ENCODE measurements around the gene ITGA2B.
"Not testable (repeated sequence)": the region's sequence is repeated elsewhere in the genome, so short reads cannot be mapped to it uniquely, and the experiment has no call there.

The ITGA2B gene

DNA sequence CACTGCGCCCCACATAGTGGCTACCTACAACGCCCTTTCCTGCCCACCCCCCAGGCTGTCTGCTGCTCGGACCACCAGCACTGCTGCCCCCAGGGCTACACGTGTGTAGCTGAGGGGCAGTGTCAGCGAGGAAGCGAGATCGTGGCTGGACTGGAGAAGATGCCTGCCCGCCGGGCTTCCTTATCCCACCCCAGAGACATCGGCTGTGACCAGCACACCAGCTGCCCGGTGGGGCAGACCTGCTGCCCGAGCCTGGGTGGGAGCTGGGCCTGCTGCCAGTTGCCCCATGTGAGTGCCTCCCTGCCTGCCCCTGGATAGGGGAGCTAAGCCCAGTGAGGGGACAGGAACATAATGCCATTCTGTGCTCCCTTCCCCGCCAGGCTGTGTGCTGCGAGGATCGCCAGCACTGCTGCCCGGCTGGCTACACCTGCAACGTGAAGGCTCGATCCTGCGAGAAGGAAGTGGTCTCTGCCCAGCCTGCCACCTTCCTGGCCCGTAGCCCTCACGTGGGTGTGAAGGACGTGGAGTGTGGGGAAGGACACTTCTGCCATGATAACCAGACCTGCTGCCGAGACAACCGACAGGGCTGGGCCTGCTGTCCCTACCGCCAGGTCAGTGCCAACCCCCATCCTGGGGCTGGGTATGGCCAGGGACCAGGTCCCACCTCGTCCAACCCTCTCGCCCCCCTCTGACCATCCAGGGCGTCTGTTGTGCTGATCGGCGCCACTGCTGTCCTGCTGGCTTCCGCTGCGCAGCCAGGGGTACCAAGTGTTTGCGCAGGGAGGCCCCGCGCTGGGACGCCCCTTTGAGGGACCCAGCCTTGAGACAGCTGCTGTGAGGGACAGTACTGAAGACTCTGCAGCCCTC, 37.3 kb downstream of the ITGA2B start:
- DNase-seq = no peak

DNA sequence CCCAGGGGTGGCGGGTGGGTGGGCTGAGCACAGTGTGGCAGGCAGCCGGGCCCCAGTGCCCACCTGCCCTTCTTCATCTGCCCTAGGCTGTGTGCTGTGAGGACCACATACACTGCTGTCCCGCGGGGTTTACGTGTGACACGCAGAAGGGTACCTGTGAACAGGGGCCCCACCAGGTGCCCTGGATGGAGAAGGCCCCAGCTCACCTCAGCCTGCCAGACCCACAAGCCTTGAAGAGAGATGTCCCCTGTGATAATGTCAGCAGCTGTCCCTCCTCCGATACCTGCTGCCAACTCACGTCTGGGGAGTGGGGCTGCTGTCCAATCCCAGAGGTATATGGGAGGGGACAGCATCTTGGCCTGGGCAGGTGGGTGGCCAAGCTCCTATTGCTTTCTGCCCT, 38.0 kb downstream of the ITGA2B start:
- no peak for DNase-seq

DNA sequence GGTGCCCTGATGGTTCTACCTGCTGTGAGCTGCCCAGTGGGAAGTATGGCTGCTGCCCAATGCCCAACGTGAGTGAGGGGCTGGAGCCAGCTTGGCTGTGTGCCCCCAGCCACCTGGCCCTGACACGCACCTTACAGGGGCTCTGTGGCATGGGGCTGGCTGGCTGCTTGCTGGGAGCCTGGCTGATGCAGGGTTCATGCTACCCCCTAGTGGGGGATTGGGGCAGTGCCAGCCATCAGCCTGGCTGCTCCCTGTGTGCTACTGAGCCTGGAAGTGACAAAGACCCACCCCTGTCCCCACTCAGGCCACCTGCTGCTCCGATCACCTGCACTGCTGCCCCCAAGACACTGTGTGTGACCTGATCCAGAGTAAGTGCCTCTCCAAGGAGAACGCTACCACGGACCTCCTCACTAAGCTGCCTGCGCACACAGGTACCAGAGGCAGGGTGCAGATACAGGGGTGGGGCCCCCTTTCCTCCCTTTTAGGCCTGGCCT, 38.7 kb downstream of the ITGA2B start:
- peak; percentile 49 for DNase-seq

DNA sequence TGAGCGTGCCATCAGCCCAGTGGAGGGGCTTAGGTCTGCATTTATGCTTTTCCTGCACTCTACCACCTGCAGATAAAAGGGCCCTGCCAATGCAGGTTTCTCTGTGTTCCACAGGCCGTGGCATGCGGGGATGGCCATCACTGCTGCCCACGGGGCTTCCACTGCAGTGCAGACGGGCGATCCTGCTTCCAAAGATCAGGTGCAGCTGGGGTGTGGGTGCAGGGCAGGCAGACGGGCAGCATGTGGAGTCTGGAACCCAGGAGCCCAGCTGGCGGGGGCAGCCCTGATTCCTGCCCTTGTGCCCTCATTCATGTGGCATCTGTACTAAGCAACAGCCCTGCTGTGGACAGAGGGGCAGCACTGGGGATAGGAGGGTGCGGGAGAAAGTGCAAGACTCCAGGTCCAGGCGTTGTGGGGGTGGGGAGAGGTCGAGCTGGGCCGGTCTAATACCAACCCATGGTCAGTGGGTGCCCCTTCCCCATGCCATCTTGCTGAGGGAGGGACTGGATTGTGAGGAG, 39.8 kb downstream of the ITGA2B start:
- no peak for DNase-seq

DNA sequence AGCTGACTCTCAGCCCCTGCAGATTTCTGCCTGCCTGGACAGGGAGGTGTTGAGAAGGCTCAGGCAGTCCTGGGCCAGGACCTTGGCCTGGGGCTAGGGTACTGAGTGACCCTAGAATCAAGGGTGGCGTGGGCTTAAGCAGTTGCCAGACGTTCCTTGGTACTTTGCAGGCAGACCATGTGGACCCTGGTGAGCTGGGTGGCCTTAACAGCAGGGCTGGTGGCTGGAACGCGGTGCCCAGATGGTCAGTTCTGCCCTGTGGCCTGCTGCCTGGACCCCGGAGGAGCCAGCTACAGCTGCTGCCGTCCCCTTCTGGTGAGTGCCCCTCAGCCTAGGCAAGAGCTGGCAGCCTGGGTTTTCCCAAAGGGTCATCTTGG, 40.5 kb downstream of the ITGA2B start:
- no peak for DNase-seq

DNA sequence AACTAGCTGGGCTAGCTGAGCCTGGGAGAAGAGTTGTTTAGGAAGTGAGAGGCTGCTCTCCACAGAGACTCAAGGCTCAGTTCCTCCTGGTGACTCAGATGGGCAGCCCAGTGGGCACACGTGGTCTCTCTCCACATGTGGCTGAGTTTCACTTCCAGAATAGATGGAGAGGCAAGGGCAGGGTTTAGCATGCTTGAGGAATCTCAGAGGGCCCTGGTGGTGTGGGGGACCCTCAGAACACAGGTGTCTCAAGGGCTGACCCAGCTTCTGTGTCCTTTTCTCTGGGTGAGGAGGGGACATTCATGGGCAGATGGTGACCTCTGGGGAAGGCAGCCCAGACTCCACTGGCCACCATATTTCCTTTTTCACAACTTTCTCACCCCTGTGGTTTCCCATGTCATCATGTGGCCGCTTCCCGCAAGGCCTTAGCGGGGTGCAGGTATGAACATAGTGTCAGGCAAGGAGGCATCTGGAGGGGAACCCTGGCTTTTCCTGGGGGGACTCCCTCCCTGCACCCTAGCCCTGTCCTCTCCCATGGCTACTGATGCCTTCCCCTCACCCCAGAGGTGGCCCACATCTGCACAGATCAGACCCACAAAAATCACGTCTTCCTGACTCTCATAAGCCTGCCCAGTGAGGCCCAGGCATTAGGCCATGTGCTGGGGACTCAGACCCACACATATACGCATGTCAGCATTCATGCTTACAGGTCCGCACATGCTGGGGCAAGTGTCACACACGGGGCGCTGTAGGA, 41.0 kb downstream of the ITGA2B start:
- DNase-seq = peak; percentile 46

DNA sequence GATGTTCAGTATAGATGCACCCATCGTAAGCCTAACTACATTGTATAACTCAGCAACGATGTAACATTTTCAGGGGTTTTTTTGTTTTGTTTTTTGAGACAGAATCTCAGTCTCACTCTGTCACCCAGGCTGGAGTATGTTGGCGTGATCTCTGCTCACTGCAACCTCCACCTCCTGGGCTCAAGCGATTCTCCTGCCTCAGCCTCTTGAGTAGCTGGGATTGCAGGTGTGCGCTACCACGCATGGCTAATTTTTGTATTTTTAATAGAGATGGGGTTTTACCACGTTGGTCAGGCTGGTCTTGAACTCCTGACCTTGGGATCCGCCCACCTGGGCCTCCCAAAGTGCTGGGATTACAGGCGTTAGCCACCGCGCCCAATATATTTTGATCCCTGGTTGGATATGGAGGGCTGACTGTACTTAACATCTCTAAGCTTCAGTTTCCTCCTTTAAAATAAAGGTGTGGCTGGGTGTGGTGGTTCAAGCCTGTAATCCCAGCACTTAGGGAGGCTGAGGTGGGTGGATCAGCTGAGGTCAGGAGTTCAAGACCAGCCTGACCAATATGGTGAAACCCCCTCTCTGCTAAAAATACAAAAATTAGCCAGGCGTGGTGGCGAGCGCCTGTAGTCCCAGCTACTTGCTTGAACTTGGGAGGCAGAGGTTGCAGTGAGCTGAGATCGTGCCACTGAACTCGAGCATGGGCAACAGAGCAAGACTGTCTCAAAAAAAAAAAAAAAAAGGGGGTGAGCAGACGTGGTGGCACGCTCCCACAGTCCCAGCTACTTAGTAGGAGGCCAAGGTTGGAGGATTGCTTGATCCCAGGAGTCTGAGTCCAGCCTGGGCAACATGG, 42.0 kb downstream of the ITGA2B start:
- DNase-seq = not testable (repeated sequence)

DNA sequence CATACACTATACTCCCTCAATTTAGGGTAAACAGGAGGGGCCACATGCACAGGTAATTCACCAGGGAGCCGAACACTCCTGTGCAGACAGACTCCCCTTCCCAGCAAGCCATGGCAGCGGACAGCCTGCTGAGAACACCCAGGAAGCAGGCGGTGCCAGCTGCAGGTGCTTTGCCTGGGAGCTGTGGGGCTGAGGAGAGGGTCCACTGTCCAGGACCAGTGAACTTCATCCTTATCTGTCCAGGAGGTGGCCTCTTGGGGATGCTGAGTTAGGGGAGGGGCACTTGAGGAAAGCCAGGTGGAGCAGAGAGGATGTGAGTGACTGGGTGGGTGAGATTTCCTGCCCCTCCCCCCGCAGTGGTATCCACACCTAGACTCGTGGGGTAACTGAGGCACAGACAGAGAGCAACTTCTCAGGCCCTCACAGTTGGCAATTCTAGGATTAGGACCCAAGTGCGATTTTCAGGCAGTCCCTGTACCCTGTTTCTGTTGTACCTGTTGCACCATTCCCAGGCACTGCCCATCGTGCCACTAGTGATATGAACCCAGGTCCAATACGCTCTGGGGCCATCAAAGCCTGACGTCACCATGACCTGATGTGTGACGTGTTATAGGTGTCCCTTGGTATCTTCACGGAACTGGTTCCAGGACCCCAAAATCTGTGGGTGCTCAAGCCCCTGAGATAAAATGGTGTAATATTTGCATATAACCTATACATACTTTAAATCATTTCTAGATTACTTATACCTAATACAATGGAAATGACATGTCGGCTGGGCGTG, 43.2 kb downstream of the ITGA2B start:
- no peak for DNase-seq

DNA sequence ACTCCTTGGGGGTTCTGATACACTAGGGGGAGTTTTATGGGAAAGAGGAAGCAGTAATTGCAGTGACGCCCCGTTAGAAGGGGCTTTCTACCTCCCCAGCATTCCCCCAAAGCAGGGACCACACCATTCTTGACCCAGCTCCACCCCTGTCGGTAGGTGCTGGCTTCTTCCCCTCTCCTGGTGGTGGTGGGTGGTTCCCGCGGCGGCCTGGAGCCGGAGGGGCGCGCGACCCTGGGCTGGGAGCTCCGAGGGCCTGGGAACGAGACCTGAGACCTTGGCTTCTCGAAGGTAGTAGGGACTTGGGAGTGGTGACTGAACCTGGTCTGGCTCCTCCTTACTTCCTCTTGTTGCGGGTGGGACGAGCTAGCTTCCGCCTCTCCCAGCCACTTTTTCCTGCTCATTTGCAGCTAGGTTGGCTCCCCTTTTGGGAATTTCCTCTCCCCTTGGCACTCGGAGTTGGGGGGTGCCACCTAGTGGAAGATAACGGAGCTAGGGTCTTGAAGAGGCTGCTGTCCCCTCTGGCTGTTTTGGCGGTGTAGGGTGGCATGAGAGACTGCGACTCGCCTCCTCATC, 43.9 kb downstream of the ITGA2B start:
- peak; percentile 64 for DNase-seq

DNA sequence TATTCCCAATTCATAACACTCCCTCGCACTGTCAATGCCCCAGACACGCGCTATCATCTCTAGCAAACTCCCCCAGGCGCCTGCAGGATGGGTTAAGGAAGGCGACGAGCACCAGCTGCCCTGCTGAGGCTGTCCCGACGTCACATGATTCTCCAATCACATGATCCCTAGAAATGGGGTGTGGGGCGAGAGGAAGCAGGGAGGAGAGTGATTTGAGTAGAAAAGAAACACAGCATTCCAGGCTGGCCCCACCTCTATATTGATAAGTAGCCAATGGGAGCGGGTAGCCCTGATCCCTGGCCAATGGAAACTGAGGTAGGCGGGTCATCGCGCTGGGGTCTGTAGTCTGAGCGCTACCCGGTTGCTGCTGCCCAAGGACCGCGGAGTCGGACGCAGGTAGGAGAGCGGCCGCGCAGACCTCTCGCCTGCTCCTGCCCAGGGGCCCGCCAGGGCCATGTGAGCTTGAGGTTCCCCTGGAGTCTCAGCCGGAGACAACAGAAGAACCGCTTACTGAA, 44.5 kb downstream of the ITGA2B start, which contains the start of gene GRN:
Gene GRN, plus strand, starts transcription at position 364 of the 515 bp plus-strand sequence. CDS start 3,863 bp downstream, outside the sequence.
- DNase-seq = peak; percentile 99

DNA sequence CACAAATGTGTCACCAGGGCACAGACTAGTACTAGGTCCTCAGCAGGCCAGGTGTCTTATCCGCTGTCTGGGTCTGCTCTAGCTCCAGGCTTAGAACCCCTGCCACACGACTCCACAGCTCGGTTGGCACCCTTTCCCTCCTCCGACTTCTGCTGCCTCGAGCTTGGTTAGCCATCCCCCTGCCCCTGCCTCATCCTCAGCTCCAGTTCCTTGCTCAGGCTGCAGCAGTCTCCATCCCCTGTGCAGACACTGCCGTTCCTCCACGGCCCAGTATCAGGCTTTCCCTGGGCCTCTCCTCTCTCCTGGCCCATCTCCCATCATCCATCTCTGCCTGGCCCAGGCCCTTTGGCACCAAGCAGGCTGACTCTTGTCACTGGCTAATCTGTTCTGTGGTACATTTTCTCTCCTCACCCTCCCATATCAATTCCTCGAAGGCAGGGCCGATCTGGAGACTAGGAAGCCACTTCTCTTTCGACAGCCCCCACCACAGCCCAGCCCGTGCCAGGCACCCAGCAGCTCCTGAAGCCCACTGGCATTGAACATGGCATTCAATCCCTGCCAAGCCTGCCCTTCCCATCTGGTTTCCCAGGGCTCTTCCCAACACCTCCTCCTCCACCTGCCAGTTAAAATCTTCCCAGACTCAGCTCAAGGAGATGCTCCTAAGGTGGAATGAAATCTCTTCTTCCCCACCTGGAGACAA, 45.8 kb downstream of the ITGA2B start:
- DNase-seq = no peak

DNA sequence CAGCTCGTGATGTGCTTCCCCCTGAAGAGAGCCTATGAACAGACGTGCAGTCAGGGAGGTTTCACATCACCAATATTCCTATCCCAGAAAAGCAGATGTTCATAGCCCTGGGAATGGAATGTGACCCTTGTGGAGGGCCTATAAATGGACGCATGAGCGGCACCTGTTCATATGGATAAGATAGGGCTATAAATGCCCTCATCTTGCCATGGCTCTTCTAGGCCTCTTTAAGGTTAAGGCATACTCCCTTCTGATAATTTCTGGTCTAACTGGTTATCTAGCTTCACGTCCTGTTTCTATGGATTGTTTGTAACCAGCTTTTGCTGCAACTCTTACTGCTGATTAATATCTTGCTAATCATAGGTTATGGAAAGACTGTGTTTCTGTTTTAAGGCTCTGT, 48.9 kb downstream of the ITGA2B start:
- not testable (repeated sequence) for DNase-seq

DNA sequence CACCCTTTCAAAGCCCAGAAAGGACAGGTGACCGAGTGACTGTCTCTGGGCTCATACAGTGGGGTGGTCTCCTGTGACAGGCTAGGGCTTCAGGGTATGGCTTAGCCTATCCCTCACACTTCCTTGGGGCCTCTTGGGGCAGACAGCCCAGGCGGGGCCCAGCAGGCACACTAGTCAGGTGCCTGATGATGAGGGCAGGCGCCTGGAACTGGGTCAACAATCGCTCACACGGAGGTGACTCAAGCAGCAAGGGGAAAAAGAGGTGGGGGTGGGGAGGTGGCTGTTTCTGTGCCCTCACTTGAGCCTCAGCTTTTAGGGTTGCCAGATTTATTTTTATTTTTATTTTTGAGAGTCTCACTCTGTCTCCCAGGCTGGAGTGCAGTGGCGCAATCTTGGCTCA, 50.7 kb downstream of the ITGA2B start:
- DNase-seq = peak; percentile 41

DNA sequence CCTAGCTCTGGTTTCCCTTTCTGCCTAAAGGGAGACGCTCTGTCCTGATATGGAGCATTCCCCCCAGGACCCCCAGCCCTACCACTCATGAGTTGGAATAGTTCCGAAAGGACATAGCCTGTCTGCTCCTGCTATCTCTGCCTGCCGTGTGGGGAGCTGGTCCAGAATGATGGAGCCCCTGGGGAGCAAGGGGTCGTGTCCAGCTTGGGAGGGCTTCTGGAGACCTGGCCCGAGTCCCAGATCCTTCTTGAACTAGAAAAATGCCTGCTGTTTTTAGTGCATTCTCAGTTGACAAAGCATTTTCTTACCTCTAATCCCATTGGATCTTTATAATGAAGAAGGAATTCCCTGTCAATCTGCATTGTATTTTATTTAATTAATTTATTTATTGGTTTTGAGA, 53.5 kb downstream of the ITGA2B start:
- no peak for DNase-seq

DNA sequence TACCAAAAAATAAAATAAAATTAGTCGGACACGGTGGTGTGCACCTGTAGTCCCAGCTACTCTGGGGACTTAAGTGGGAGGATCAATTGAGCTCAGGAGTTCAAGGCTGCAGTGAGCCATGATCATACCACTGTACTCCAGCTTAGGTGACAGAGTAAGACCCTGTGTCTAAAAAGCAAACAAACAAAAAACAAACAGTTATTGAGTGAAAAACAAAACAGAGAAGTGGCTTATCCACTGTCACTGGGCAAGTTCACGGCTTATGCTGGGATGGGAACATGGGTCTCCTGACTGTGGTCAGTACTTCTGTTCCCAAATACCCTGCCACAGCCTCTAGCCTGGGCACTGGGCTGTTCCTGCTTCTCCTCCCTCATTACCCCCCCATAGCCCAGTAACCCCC, 53.9 kb downstream of the ITGA2B start:
- no peak for DNase-seq

DNA sequence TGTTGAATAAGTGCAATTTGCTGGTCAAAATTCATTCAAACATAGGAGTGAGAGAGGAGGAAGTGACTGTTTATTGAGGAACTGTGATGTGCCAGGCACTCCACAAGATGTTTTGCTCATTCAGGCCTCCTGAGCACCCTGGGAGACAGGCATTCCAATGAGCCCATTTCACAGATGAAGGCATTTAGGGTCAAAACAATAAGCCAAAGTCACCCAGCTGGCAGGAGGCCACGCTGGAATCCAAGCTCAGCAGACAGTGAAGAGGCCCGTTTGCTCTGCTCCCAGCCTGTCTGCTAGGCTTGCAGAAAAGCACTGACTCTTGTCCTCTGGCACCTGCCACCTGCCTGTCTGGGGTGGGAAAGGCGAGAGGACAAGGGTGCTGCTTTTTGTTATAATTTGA, 54.7 kb downstream of the ITGA2B start:
- DNase-seq = no peak

DNA sequence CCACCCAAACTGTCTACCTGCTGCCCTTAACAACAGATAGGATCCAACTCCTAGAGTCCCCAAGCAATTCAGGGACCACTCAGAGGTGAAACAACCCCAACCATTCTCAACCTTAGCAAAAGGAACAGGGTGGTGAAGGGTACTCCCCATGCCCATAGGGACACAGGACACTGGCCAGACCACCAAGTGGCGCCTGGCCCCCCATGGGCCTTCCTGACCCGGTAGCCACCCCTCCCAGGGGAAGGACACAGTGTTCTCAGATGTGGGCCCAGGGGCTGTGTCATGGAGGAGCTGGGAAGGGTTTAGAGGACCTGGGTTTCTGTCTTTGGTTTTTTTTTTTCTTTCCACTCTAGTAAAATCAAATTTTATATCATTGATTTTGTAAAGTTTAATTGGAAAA, 55.1 kb downstream of the ITGA2B start:
- no peak for DNase-seq

DNA sequence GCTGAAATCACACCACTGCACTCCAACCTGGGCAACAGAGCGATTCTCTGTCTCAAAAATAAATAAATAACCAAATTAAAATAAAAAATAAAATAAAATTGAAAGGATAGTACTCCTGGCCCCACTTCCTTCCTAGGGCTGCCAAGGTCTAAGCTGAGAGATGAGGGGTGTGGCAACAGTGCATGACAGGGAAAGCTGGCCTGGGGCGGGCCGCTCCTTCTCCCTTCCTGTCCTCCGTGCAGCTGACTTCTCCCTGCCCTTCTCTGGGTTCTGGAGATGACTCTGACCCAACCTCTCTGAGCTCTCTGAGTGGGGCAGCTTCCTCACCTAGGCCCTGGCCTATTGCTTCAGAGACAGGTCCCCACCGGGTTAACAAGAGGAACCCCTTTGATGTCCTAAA, 56.1 kb downstream of the ITGA2B start:
- no peak for DNase-seq

DNA sequence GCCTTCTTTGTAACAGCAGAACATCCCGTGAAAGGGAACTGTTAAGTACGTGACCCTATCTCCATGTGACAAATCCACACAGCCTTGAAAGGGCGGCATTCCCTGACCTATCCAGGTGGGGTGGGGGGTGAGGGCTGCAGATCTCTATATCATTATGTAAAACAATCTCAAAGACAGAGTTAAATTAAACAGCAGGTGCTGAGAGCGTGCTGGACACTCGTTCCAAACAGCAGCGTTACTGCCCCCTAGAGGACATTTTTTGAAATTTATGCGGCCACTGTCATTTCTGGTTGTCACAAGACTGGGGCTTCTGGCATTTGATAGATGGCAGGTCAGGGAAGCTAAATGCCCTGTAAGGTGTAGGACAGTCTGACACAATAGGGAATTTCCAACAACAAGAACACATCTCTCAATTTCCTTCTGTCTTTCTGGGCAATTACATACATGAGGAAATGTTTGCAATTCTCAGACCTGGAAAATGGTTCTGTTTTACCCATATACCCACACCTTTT, 58.1 kb downstream of the ITGA2B start:
- DNase-seq = peak; percentile 43

DNA sequence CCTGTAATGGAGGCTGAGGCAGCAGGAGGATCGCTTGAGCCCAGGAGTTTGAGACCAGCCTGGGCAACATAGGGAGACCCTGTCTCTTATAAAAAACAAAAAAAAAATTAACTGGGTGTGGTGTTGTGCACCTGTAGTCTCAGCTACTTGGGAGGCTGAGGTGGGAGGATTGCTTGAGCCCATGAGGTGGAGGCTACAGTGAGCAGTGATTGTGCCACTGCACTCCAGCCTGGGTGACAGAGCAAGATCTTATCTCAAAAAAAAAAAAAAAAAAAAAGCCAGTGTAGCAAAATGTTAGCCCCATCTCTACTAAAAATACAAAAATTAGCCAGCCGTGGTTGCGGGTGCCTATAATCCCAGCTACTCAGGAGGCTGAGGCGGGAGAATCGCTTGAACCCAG, 59.2 kb downstream of the ITGA2B start:
- DNase-seq = not testable (repeated sequence)

All from HCEC 1CT (cell line).